Chondrocyte (in vitro differentiated cells): Measurements from ENCODE around the gene ZNF837. TPM values are rescaled to one million over a fixed set of nuclear protein-coding genes. Genes with fewer than 3 reads are reported as not detected.
"Not testable (repeated sequence)": the region's sequence is repeated elsewhere in the genome, so short reads cannot be mapped to it uniquely, and the experiment has no call there.

ENCODE experiments used
- DNase-seq: peaks from one replicate; pipeline ENCODE4 v3.0.0; 2021; ENCODE audit warnings: mixed read lengths, low spot score
- H3K27ac Mint-ChIP-seq: one replicate; pipeline ENCODE4 v1.8.0; 2021; ENCODE audit warnings: mild to moderate bottlenecking, moderate library complexity, mixed read lengths; ENCODE audit not compliant: unreplicated experiment
- H3K27me3 Mint-ChIP-seq: 2 replicates; pipeline ENCODE4 v1.8.0; 2021; ENCODE audit warnings: low read depth, mixed read lengths
- H3K36me3 Mint-ChIP-seq: 2 replicates; pipeline ENCODE4 v1.8.0; 2021; ENCODE audit warnings: low read depth, mixed read lengths
- H3K4me1 Mint-ChIP-seq: 2 replicates; pipeline ENCODE4 v1.8.0; 2021; ENCODE audit warnings: low read depth, mild to moderate bottlenecking, mixed read lengths
- H3K4me3 Mint-ChIP-seq: one replicate; pipeline ENCODE4 v1.8.0; 2021; ENCODE audit warnings: mild to moderate bottlenecking, moderate library complexity, mixed read lengths; ENCODE audit not compliant: unreplicated experiment
- H3K9me3 Mint-ChIP-seq: 2 replicates; pipeline ENCODE4 v1.8.0; 2021; ENCODE audit warnings: low read depth, mixed read lengths
- CTCF ChIP-seq: fragments of 200-600 bp; sonication (generic); IDR thresholded peaks from 2 replicates; pipeline ENCODE4 v1.5.0; 2021; ENCODE audit warnings: antibody characterized with exemption, mild to moderate bottlenecking, moderate library complexity
- total RNA-seq: library from RNA; stranded (reverse); gene quantifications from 3 replicates; pipeline ENCODE4 v1.2.1, GENCODE V29; 2021

ZNF837 gene
- total RNA-seq, 1 donor from 2014 or later: 2.5 TPM

- H3K27ac Mint-ChIP-seq: no peak overlapping the region
- H3K9me3 Mint-ChIP-seq: no peaks in the 10 kb centered on the region
- H3K4me1 Mint-ChIP-seq: peaks cover 34% of the 10 kb centered on the region
- H3K4me3 Mint-ChIP-seq: no peak overlapping the region
- TF ChIP-seq CTCF: no peak
- no peaks in the 10 kb centered on the region for H3K27me3 Mint-ChIP-seq
- H3K36me3 Mint-ChIP-seq: peaks cover 12% of the 10 kb centered on the region
- peak; percentile 90 for DNase-seq
Measured at GRCh38 chr19:58350001-58350861, 30.6 kb downstream of the ZNF837 start.

GRCh38 chr19:58349590-58349989 is 31.2 kb downstream of the ZNF837 start:
- Mint-ChIP-seq H3K27ac (no peak overlapping the region), H3K4me1 (peaks cover 38% of the 10 kb centered on the region), H3K27me3 (no peaks in the 10 kb centered on the region), H3K9me3 (no peaks in the 10 kb centered on the region), H3K4me3 (no peak overlapping the region), H3K36me3 (peaks cover 12% of the 10 kb centered on the region)
- no peak for DNase-seq
- TF ChIP-seq CTCF: no peak

GRCh38 chr19:58348080-58348479 is 32.8 kb downstream of the ZNF837 start:
- Mint-ChIP-seq H3K36me3 (peaks cover 14% of the 10 kb centered on the region), H3K4me1 (peaks cover 41% of the 10 kb centered on the region), H3K27ac (peak overlapping the region; percentile 95)

GRCh38 chr19:58346961-58347929 is 33.6 kb downstream of the ZNF837 start:
- DNase-seq: peak; percentile 92
- Mint-ChIP-seq H3K27me3 (no peaks in the 10 kb centered on the region), H3K27ac (peak overlapping the region; percentile 95), H3K36me3 (peaks cover 14% of the 10 kb centered on the region), H3K9me3 (no peaks in the 10 kb centered on the region), H3K4me1 (peaks cover 44% of the 10 kb centered on the region), H3K4me3 (peak overlapping the region; percentile 99)
- TF ChIP-seq CTCF: no peak

More at GRCh38 chr19:58348080-58348479, 32.8 kb downstream of the ZNF837 start:
- not testable (repeated sequence) for H3K27me3 Mint-ChIP-seq, H3K9me3 Mint-ChIP-seq
- peak overlapping the region; percentile 99 for H3K4me3 Mint-ChIP-seq
- DNase-seq: peak; percentile 10

- Mint-ChIP-seq H3K9me3 (no peaks in the 10 kb centered on the region), H3K27ac (peak overlapping the region; percentile 73), H3K27me3 (no peaks in the 10 kb centered on the region), H3K4me3 (peak overlapping the region; percentile 99), H3K36me3 (peaks cover 18% of the 10 kb centered on the region), H3K4me1 (peaks cover 50% of the 10 kb centered on the region)
- no peak for TF ChIP-seq CTCF
- DNase-seq: no peak
Measured at GRCh38 chr19:58345558-58345957, 35.3 kb downstream of the ZNF837 start.
